Endothelial cell of umbilical vein (primary cell): ENCODE measurements around the gene ALG6. TPM values are rescaled to one million over a fixed set of nuclear protein-coding genes. Genes with fewer than 3 reads are reported as not detected.

Experiments used
- BruUV-seq: library from RNA; stranded (reverse); fragments of 400-500 nt; replicated peaks from 2 replicates; lab custom pipeline; 2021; lab: Mats Ljungman, UMichigan
- CTCF ChIA-PET: fragments of 300-600, 350-600 bp; sonication (Branson Sonifier 250); formaldehyde crosslinking; loops from one replicate; lab custom pipeline; 2021; ENCODE audit warnings: antibody characterized with exemption, inconsistent platforms; lab: Charles Lee
- POLR2A ChIA-PET: fragments of 300-600, 350-600 bp; sonication (Branson Sonifier 250); formaldehyde crosslinking; loops from one replicate; lab custom pipeline; 2021; ENCODE audit warnings: antibody characterized with exemption, inconsistent platforms; lab: Charles Lee
- DNase-seq: peaks from one replicate; pipeline ENCODE4 v3.0.0-alpha.2; 2011; ENCODE audit warnings: low read depth, low spot score
- FAIRE-seq: peaks from 2 replicates; lab custom pipeline; 2011; peaks lifted over from hg19 to GRCh38; lab: Jason Lieb, UNC
- H2AFZ ChIP-seq: 2 replicates; pipeline ENCODE4 v1.6.0; 2012; ENCODE audit warnings: low read depth, low read length, control low read depth, inconsistent platforms
- H3K27ac ChIP-seq: 2 replicates; pipeline ENCODE4 v1.5.1; 2011; ENCODE audit warnings: low read depth, mild to moderate bottlenecking, control low read depth, low read length, moderate library complexity; ENCODE audit not compliant: insufficient read depth
- H3K27me3 ChIP-seq, 2 experiments: 2 replicates each; pipeline versions ENCODE4 v1.6.0 to v1.6.1; 2011; ENCODE audit warnings: low read length in 2 of 2, mixed read lengths in 1 of 2; ENCODE audit not compliant: control insufficient read depth in 2 of 2, insufficient read depth in 2 of 2
- H3K36me3 ChIP-seq, 2 experiments: 2 replicates in 1 of 2; 3 replicates in 1 of 2; pipeline ENCODE4 v1.5.1; 2011; ENCODE audit warnings: low read length in 2 of 2, mild to moderate bottlenecking in 1 of 2, moderate library complexity in 1 of 2; ENCODE audit not compliant: control insufficient read depth in 2 of 2, insufficient read depth in 2 of 2; ENCODE audit errors: extremely low read depth in 1 of 2
- H3K4me1 ChIP-seq: 3 replicates; pipeline ENCODE4 v1.5.1; 2011; ENCODE audit warnings: mild to moderate bottlenecking, low read length; ENCODE audit not compliant: control insufficient read depth, insufficient read depth; ENCODE audit errors: extremely low read depth
- H3K4me2 ChIP-seq: 2 replicates; pipeline ENCODE4 v1.6.1; 2011; ENCODE audit warnings: low read length, control low read depth, mixed read lengths; ENCODE audit not compliant: insufficient read depth
- H3K4me3 ChIP-seq, 3 experiments: fragments of 200-600 bp in 1 of 3; sonication (generic), shearing (Covaris generic) in 1 of 3; replicated peaks in 1 of 3; 2 replicates each; pipeline ENCODE4 v1.5.1; 2011 to 2016; ENCODE audit warnings: control low read depth in 3 of 3, low read length in 3 of 3, mild to moderate bottlenecking in 2 of 3, inconsistent platforms in 1 of 3, low read depth in 1 of 3, moderate library complexity in 1 of 3; ENCODE audit not compliant: insufficient read depth in 1 of 3
- H3K79me2 ChIP-seq: 2 replicates; pipeline ENCODE4 v1.6.0; 2012; ENCODE audit warnings: low read length, inconsistent platforms; ENCODE audit not compliant: control insufficient read depth, insufficient read depth
- H3K9ac ChIP-seq: replicated peaks from 2 replicates; pipeline ENCODE3; 2011; ENCODE audit warnings: low read length, control low read depth; ENCODE audit not compliant: insufficient read depth; ENCODE audit errors: extremely low read depth
- H3K9me1 ChIP-seq: replicated peaks from 3 replicates; pipeline ENCODE4 v1.6.0; 2011; ENCODE audit warnings: mild to moderate bottlenecking, low read length; ENCODE audit not compliant: control insufficient read depth, insufficient read depth; ENCODE audit errors: extremely low read depth
- H3K9me3 ChIP-seq: replicated peaks from 2 replicates; pipeline ENCODE4 v1.5.1; 2012; ENCODE audit warnings: low read length, inconsistent platforms; ENCODE audit not compliant: control insufficient read depth, insufficient read depth
- H4K20me1 ChIP-seq: replicated peaks from 2 replicates; pipeline ENCODE3; 2011; ENCODE audit warnings: mild to moderate bottlenecking, low read length; ENCODE audit not compliant: control insufficient read depth, insufficient read depth; ENCODE audit errors: extremely low read depth
- CTCF ChIP-seq, 2 donors: IDR thresholded peaks; 1 replicate in 1 of 2; 2 replicates in 1 of 2; pipeline ENCODE4 v1.5.1; 2011; ENCODE audit warnings: low read length in 2 of 2, mild to moderate bottlenecking in 2 of 2, moderate library complexity in 2 of 2, control low read depth in 1 of 2, inconsistent platforms in 1 of 2, low read depth in 1 of 2; ENCODE audit not compliant: insufficient read depth in 1 of 2; ENCODE audit errors: extremely low read depth in 1 of 2
- EZH2 ChIP-seq: IDR thresholded peaks from 2 replicates; pipeline ENCODE4 v1.6.1; 2012; ENCODE audit warnings: borderline replicate concordance, low read depth, mild to moderate bottlenecking, moderate library complexity, low read length, inconsistent platforms; ENCODE audit not compliant: severe bottlenecking
- FOS ChIP-seq: IDR thresholded peaks from 2 replicates; pipeline ENCODE4 v1.6.1; 2011; ENCODE audit warnings: mild to moderate bottlenecking, low read length, moderate library complexity, borderline replicate concordance; ENCODE audit not compliant: insufficient read depth
- GATA2 ChIP-seq: IDR thresholded peaks from 2 replicates; pipeline ENCODE4 v1.7.0; 2011; ENCODE audit warnings: low read depth, mild to moderate bottlenecking, moderate library complexity, mixed read lengths, low read length; ENCODE audit not compliant: insufficient read length, insufficient read depth
- JUN ChIP-seq: IDR thresholded peaks from 2 replicates; pipeline ENCODE4 v1.6.1; 2011; ENCODE audit warnings: borderline replicate concordance, low read depth; ENCODE audit not compliant: insufficient read length, insufficient read depth
- MAX ChIP-seq: IDR thresholded peaks from 2 replicates; pipeline ENCODE4 v1.6.1; 2011; ENCODE audit not compliant: insufficient read depth, insufficient read length
- MYC ChIP-seq: IDR thresholded peaks from one replicate; pipeline ENCODE4 v1.6.1; 2011; ENCODE audit warnings: mild to moderate bottlenecking, low read depth, low read length
- POLR2A ChIP-seq: IDR thresholded peaks from 2 replicates; pipeline ENCODE4 v1.6.1; 2012; ENCODE audit warnings: low read depth, mild to moderate bottlenecking, control low read depth, low read length
- POLR2AphosphoS5 ChIP-seq: IDR thresholded peaks from 2 replicates; pipeline ENCODE4 v1.6.1; 2012; ENCODE audit warnings: low read depth, mild to moderate bottlenecking, control low read depth, low read length, moderate library complexity; ENCODE audit not compliant: insufficient read depth
- dilution Hi-C: fragments of 300-500 bp; cut with MboI; formaldehyde crosslinking; loops from one replicate; pipeline ENCODE4 v1.15.0; 2019; ENCODE audit warnings: low sequenced_read_pairs; ENCODE audit not compliant: extremely low pct_ligation_motif_present
- intact Hi-C: fragments of 100-400 bp; cut with micrococcal nuclease; formaldehyde crosslinking; loops from one replicate; pipeline ENCODE4 v1.10.0; 2022
- polyA plus RNA-seq, 4 experiments: library from polyadenylated mRNA; depleted of rRNA in 3 of 4; stranded (reverse) in 3 of 4; unstranded in 1 of 4; fragments of >200 nt; gene quantifications; 2 replicates each; pipeline versions ENCODE4 v1.2.1 to v1.2.3, GENCODE V29; 2011 to 2012; ENCODE audit warnings: missing spikeins in 1 of 4
- total RNA-seq: library from RNA; stranded (reverse); gene quantifications from 2 replicates; pipeline ENCODE4 v1.2.3, GENCODE V29; 2021

The ALG6 gene
- total and polyA plus RNA-seq, 2 donors (not counting 3 experiments of a cell fraction or from before 2014, with no cell fraction given) = 14.4 to 17.3 TPM

GRCh38 chr1:63362578-63362977 lies 4.8 kb upstream of the ALG6 start:
- ChIA-PET CTCF (no interaction called here), POLR2A (no interaction called here)
- DNase-seq (no peak), FAIRE-seq (no peak)
- H4K20me1 ChIP-seq = no peaks in the 10 kb centered on the region
- H3K9me1 ChIP-seq = peaks cover 3% of the 10 kb centered on the region
- H3K9me3 ChIP-seq = no peaks in the 10 kb centered on the region
- H3K4me2 ChIP-seq = no peak overlapping the region
- H3K79me2 ChIP-seq = no peaks in the 10 kb centered on the region
- no peak overlapping the region for H3K9ac ChIP-seq
- no peak overlapping the region for H3K4me3 ChIP-seq
- no peak overlapping the region for H2AFZ ChIP-seq
- H3K36me3 ChIP-seq = no peaks in the 10 kb centered on the region
- H3K4me1 ChIP-seq = peaks cover 10% of the 10 kb centered on the region
- no peak overlapping the region for H3K27ac ChIP-seq
- TF ChIP-seq POLR2A (no peak), CTCF (IDR thresholded peaks at IDR 0.05; ENCODE audit: extremely low read depth in 1 of 2, insufficient read depth in 1 of 2, low read depth in 1 of 2, low read length in 2 of 2) (no peak), JUN (no peak), MYC (no peak), MAX (no peak), FOS (no peak), EZH2 (no peak), GATA2 (no peak), POLR2AphosphoS5 (no peak)
- intact Hi-C loops = no loop called here
- dilution Hi-C loops = no loop called here
- BruUV-seq = no TSS peak
- peaks cover 2 to 3% of the 10 kb centered on the region in 2 experiments for H3K27me3 ChIP-seq
